GM18526 (cell line): Measurements from ENCODE around the gene TMEM119.
A peak's percentile ranks its signal among the peaks of the same experiment; 100 is the strongest.

Source experiments
- POLR2A ChIP-seq: IDR thresholded peaks from 3 replicates; pipeline ENCODE4 v1.6.1; 2011; ENCODE audit not compliant: insufficient read length; ENCODE audit errors: extremely low read depth

The TMEM119 gene

GRCh38 chr12:108622921-108623514 is 25.1 kb upstream of the TMEM119 start:
- no peak for TF ChIP-seq POLR2A

GRCh38 chr12:108622421-108622820 is 24.5 kb upstream of the TMEM119 start:
- TF ChIP-seq POLR2A: no peak

- no peak for TF ChIP-seq POLR2A
These were observed 23.3 kb upstream of the TMEM119 start for GRCh38 chr12:108621161-108621560.

GRCh38 chr12:108620236-108620879 is 22.5 kb upstream of the TMEM119 start:
- TF ChIP-seq POLR2A: no peak

GRCh38 chr12:108619369-108620160 is 21.7 kb upstream of the TMEM119 start:
- TF ChIP-seq POLR2A: no peak

- no peak for TF ChIP-seq POLR2A
These were observed 20.4 kb upstream of the TMEM119 start for GRCh38 chr12:108618079-108618952.

- peak; percentile 31 for TF ChIP-seq POLR2A
These were observed 19.3 kb upstream of the TMEM119 start for GRCh38 chr12:108616941-108617858.

GRCh38 chr12:108616359-108616758 is 18.5 kb upstream of the TMEM119 start:
- TF ChIP-seq POLR2A: no peak

- TF ChIP-seq POLR2A: no peak
These were observed 18.0 kb upstream of the TMEM119 start for GRCh38 chr12:108615918-108616317.

- no peak for TF ChIP-seq POLR2A
These were observed 16.8 kb upstream of the TMEM119 start for GRCh38 chr12:108614639-108615038.

- TF ChIP-seq POLR2A: no peak
These were observed 16.2 kb upstream of the TMEM119 start for GRCh38 chr12:108614041-108614440.

GRCh38 chr12:108613548-108613947 is 15.7 kb upstream of the TMEM119 start:
- TF ChIP-seq POLR2A: no peak

- no peak for TF ChIP-seq POLR2A
These were observed 15.0 kb upstream of the TMEM119 start for GRCh38 chr12:108612788-108613282.

- no peak for TF ChIP-seq POLR2A
These were observed 14.1 kb upstream of the TMEM119 start for GRCh38 chr12:108611884-108612415.
